ENCODE data around the gene SLC34A1.

- no peak for TF ChIP-seq CTCF (IDR thresholded peaks at IDR 0.05; ENCODE audit: low read depth, low read length, missing input control)
- TF ChIP-seq EGR1 (IDR thresholded peaks at IDR 0.05; ENCODE audit: low read depth in 2 of 2): no peak
- TF ChIP-seq REST (IDR thresholded peaks at IDR 0.05): no peak
- no peak for TF ChIP-seq YY1 (IDR thresholded peaks at IDR 0.05)
- TF ChIP-seq TAF1 (conservative IDR thresholded peaks at IDR 0.05): no peak
- TF ChIP-seq RXRA (IDR thresholded peaks at IDR 0.05): no peak
- no peak for TF ChIP-seq ATF3 (IDR thresholded peaks at IDR 0.05)
- no peak for TF ChIP-seq JUND (IDR thresholded peaks at IDR 0.05)
These were observed 12.0 kb upstream of the SLC34A1 start for GRCh38 chr5:177372034-177372896.
